Germinal center (tissue), 1 donor: Measurements from ENCODE around the gene C3orf20.

Experiments
- DNase-seq: peaks from one replicate; pipeline ENCODE4 v3.0.0; 2012; ENCODE audit warnings: mixed read lengths, low spot score

C3orf20 gene

DNA sequence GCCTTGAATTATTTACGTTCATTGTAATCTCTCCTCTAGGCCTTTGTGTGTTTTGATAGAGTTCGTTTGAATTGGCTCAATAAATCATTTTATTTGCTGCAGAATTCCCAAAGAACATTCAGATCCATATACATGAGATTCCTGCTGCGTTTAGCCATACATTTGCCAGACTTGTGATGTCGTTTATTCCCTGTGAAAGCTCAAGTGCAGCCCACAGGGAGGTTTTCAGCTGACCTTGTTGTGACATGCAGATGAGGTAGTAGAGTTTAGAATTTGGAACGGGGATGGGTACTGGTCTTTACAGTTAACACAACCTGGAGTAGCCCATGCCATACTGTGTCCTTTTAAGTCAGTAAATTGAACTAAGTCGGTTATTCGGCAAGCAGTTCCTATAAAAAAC, at the start of gene C3orf20:
Gene C3orf20, plus strand, starts transcription at position 301 of the 400 bp plus-strand sequence. CDS start 7,573 bp downstream, outside the sequence.
- no peak for DNase-seq

DNA sequence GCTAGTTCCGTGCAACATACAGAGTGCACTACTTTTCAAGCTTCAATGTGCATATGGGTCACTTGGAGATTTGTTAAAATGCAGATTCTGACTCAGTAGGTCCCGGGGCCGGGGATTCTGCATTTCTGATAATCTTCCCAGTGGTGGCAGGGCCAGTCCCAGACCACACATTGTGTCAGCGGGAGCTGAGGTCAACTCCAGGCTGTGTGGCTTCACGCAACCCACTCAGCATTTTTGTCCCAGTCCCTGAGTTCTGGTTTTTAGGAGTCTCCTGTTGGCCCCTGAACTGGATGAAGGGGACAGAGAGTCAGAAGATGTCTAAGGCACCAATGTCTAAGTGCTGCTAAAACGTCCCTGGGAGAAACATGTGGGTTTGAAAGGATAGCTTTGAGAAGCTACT, 49.5 kb upstream of the C3orf20 start:
- DNase-seq: no peak

DNA sequence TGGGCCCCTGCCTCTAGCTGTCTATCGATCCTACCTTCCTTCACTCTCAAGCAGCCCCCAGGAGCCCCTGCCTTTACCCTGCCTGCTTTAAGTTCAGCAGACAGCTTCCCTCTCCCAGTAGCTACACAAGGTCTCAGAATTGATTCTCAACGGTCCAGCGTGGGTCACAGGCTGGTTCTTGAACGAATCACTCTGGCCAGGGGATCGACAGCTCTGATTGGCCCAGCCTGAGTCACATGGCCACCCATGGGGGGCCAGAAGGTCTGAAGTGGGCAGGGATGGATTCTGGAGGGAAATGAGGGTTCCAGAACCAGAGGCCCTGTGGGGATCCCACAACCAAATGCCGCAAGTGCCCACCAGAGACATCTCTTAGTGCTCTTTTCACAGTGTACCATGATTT, 47.1 kb upstream of the C3orf20 start:
- DNase-seq: no peak

DNA sequence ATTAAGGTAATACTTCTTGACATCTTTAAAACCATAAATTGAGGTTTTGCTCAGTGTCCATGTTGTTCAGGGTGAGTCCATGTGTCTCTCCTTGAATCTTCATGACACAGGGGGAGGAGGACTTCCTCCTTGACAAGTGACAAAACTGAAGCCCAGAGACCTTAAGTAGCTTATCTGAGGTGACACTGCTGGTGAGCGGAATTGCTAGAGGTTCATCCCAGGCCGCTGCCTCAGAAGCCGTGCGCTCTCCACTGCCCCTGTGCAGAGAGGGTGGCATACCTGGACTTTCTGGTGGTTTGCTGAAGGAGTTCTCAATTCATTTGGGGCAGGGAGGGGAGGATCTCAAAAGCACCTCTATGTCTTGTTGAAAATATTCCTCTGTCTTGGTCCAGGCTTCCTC, 46.5 kb upstream of the C3orf20 start:
- DNase-seq: no peak

DNA sequence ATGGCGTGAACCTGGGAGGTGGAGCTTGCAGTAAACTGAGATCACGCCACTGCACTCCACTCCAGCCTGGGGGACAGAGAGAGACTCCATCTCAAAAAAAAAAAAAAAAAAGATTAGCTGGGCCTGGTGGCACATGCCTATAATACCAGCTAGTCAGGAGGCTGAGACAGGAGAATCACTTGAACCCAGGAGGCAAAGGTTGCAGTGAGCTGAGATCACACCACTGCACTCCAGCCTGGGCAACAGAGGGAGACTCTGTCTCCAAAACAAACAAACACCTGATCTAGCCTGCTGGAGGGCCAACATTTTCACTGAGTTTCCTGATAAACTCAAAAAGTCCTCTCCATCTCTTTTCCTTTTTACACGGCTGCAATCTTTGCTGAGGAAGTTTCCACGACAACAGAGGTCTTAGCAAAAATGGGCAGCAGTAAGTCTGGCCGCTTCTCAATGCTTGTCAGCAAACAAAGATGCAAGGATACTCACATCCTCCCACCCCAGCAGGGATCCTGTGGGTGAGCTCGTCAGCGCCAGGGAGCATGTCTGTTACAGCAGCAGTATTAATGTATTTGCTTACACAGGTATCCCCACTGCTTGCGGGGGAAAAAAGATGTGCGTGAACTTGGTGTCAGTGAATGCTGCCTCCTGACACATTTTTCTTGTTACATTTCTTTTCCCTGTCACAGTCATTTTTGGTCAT, 44.4 kb upstream of the C3orf20 start:
- DNase-seq: no peak

DNA sequence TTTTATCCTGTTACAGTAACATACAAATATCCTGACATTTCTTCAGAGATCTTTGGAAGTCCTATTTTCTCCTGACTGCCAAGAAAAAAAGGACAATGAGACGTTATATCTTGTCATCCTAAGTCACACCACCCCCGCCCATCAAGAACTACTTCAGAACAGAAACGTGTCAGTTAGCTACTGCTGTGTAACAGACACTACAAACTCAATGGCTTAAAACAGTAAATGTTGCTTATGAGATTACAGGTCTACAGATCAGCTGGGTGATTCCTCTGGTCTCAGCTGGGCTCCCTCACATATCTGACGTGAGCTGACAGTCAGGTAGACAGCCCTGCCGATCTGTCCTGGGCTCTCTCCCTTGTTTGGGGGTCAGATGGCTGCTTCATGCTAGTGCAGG, 43.8 kb upstream of the C3orf20 start:
- no peak for DNase-seq

DNA sequence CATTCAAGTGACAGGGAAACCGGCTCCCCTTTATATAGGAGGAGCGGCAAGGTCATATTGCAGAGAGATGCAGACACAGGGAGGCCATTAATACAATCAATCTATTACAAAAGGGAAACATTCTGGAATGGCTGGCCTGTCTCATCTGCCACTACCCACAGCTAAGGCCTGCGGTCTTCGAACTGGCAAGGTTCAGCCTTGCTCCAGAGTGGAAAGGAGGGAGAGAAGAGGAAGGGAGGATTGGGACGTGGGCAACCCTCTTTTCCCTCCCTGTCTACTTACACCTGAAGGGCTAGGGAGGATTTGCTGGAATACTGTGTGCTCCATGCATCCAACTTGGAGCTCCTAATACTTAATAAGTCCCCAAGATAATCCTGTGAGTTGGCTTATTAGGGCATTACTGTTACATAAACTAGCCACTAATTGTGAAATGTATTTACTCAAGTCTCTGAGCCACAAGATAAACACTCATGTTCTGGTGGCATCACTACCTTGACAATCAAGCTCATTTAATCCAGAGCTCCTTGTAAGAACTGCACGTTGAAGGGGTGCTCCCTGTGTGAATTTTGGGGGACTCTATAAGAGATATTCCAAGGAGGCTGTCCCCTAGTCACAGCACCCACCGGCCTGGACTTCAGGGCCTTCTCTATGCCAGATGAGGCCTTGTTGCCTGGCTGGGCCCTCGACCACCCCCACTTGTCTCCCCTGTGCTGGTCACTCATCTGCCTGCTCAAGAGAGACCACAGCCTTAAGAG, 43.1 kb upstream of the C3orf20 start:
- no peak for DNase-seq

DNA sequence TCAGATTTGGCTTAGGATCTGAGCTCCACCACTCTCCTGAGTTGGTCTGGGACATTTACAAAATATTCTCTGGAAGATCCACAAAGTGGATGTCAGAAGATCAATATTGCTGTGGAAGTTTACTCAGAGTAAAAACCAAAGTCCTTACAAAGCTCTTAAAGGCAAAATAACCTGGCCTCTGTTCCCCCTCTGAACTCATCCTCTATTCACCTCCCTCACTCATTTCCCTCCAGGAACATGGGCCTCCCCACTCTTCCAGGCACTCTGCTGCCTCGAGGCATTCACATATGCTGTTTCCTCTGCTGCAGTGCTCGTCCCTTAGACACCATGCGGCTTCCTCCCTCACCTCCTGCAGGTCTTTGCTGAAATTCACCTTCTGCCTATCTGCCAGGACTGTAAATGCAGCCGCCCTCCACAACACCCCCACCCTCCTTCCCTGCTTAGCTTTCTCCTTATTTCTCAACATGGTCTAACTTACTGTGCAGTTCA, 42.5 kb upstream of the C3orf20 start:
- no peak for DNase-seq

DNA sequence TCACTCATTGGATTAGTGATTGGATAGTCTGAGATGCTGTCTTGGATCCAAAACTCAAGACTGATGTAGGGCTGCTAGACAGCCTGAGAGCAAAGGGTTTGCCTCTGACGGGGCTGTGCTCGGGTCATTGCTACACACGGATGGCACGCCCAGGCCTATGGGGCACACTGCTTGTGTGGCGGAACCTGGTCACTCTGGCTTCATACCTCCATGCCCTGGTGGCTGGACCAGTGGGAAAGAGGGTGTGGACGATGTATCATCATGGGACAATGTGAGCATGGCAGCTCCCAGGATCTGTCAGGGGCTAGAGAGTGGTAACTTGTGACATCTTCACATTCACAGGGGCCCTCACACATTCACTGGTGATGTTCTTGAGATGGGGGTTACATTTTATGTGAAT, 41.5 kb upstream of the C3orf20 start:
- DNase-seq: no peak

DNA sequence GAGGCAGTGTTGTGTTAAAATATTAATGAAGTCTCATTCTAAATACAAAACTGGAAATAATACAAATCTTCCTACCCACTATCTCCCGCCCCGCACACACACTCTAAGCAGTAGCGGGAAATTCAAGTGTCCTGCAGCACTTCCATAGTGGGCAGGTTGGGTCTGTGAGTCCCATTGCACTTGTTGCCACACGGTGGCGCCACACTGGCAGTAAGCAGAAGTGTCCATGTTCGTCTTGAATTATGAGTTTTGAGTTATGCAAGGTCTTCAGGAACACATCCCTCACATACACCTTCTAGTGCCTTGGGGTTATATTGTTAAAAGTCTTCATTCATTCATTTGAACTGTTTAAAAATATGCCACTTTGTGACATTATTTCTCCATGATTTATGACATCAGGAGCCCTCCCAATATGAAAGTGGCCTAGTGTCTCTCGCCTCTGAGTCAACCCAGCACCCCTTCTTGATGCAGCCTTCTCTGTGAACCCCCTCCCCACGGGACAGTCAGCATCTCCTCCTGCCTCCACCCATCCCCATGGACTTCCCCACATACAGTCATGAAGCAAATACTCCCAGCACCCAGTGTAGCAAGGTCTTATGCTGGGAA, 41.0 kb upstream of the C3orf20 start:
- peak; percentile 67 for DNase-seq

DNA sequence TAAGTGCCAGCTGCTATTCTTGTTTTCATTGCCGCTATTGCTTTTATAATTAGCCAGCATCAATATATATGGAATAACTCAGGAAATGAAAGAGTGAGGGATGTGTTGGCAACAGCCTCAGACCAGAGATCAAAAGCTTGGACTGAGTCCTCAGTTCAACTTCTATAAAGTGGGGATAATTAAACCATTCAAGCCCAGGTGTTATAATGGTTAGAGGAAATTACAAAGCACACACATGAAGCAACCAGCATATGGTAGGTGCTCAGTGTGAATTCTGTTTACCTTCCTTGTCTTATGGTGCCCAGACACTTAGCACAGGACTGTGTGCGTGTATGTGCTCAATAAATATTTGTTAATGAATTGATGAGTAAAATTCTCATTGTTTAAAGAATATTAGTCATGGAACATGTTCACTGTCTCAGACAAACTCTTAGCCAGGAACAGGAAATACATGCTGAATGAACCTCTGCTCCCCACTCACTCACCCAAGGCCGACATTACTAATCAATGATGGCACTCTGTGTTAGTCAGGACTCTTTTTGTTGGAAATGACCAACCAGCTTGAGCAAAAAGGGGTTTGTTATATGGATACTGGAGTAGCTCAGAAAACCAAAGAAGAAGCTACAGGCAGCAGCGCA, 40.1 kb upstream of the C3orf20 start:
- no peak for DNase-seq

DNA sequence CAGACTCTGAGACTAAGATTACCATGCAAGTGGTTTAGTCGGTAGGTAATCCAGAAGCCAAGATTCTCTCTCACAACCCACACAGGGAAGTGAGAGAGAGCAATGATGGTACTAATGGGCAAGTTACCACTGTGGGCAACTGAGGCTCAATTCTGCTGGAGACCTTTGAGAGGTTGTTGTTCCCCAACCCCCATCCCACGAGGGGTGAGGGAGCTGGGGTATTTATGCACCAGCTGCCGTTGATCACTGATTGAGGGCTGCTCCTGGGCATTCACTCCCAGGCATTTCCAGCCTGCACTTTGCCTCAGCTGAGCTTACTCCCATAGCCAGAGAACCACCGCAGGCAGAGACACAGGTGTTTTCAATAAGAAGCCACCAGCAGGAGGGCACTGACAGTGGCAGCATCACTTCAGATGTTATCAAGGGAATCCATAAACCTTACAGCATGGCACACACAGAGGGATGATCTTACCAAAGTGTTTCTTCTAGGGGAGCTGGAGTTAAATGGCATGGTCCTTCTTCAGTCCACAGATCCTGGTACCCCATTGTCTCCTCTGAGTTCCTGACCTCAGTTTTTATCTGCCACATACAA, 38.3 kb upstream of the C3orf20 start:
- DNase-seq: no peak

DNA sequence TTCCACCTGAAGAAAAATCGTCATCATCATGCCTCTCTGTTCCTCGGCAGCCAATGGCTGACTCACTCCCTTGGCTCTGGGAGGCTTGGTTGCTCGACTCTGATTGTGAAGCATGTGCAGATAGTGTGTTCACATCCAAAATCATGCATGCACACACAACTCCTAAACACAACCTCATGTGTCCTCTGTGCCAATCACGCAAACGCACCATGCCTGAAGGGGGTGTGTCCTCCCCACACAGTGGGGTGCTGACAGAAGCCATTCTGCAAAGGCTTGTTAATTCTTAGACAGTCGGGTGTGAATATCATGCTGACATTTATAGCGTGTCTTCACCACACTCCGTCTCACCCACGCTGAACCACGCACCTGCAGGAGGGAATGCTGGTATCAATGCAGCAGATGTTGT, 34.8 kb upstream of the C3orf20 start:
- no peak for DNase-seq

DNA sequence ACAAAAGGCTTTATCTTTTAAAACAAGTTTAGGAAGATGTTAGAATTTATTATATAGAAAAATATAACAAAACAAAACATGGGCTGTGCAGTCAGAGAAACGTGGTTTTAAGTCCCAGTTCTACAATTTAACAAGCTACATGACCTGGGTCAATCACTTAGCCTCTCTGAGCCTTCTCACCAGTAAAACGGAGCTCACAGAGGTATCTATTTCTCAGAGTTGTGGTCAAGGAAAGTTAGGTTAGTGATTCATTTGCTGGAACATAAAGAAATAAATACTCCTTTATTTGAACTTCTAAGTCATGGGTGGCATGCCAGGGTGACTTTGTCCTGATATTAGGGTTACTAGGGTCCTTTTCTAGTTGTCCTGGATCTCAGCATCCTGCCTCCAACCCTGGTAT, 34.2 kb upstream of the C3orf20 start:
- DNase-seq: no peak

DNA sequence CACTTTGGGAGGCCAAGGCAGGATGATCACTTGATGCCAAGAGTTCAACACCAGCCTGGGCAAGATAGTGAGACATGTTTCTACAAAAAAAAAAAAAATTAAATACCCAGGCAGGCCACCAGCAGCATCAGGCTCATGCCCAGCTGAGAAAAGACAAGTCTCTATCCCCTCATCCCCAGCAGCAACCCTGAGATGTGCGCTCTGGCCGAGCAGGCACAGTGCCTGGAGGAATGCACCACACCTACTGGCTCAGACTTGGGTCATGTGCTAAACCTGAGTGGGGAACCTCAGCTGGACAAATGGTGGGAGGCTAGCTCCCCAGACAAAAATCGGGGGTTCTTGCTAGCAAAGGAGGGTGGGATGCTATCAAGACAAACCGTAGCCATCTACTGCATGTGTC, 33.6 kb upstream of the C3orf20 start:
- no peak for DNase-seq

DNA sequence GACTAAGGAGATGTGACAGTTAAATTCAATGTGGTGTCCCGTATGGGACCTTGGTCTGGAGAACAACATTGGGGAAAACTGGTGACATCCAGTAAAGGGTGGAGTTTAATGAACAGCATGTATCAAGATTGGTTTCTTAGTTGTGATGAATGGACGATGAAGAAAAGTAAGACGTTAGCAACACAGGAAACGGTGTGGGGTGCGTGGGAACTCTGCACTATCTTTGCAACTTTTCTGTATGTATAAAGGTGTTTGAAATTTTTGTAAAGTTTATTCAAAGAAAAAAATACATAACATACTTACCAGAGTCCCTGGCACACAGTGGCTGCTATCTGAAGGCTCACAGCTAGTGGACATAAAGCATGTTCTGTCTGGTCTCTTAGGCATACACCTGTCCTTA, 29.5 kb upstream of the C3orf20 start:
- DNase-seq: no peak

DNA sequence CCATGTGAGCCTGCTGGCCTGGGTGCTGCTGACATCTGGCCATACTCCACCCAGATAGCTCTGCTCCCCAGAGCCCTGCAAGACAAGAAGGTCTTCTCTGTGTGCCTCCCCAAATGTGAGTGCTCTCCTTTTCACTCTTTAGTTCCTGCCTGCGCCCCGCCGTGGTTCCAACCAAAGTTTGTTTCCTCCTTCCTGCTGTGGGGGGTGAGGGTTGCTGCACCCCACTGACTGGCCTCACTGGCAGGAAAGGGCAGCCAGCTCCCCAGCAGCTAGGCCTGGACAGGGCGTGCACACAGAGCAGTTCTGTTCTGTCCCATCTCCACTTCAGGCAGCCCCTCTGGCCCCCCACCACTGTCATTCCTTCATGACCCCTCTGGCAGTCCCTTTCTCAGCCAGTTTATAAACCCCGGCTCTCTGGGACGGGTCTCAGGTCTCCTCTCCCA, 28.8 kb upstream of the C3orf20 start:
- DNase-seq: no peak

DNA sequence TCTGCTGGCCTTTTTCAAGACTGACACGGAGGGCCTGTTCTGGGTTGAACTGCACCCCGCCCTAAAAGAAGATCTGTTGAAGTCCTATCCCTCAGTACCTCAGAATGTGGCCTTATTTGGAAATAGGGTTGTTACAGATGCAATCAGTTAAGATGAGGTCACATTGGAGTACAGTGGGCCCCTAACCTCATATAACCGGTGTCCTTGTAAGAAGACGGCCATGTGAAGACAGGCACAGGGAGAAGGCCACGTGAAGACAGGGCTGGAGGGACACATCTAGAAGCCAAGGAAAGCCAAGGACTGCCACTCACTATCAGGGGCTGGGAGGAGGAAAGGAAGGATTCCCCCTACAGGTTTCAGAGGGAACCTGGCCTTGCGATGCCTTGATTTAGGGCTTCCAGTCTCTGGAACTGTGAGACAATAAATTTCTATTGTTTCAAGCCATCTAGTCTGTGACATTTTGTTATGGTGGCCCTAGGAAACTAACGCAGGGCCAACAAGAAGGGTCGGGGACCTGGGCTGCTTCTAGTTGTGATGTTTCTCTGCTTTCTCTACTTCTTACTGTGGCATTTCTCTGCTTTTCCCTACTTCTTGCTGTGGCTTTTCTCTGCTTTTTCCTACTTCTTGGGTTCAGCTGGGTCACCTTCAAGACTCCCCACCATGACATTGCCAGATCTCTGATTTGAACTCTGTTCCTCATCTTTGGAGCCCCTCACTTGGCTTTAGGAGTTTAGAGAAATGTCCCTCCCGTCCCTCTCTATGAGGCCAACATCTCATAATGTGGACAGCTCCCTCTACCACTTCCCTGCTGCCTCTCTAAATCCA, 28.1 kb upstream of the C3orf20 start:
- DNase-seq: no peak

DNA sequence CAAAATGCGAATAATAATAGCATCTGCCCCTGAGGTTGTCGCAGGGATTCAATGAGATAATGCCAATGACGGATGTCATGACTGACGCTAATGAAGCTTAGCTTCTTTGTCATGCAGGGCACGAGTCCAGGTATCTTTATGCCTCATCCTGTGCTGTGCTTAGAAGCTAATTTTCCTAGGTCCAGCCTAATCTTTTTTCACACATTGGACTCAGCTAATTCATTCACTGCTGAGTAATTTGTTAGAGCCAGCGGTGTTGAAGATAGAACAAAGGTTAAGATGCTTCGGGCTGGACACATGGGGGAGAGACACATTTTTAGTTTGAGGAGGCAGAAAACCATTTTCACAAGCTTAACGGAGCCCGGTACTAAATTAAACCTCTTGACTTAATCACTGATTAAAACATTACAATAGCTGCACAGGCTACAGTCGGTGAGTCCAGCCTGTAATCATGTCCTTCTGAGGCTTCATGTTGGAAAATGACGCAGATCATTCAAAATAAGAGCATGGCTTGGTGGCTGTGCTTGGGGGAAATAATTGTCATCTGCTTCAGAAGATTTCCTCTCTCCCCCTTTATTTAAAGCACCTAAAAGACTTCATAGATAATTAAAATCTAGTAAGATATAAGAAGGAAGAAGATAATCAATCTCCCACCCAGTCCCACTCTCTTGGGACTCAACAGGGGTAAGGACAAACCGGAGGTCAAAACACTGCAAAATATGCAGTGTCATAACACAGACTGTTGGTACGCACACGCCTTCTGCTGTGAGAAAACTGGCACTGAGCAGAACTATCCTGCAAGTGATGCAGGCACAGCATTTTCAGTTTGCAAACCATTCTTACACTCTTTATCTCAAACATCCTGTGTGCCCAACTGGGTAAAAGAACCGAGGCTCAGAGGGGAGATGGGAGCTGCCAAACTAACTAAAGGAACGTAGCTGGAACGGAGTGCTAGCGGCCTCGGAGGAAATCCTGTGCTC, 26.7 kb upstream of the C3orf20 start:
- DNase-seq: no peak

DNA sequence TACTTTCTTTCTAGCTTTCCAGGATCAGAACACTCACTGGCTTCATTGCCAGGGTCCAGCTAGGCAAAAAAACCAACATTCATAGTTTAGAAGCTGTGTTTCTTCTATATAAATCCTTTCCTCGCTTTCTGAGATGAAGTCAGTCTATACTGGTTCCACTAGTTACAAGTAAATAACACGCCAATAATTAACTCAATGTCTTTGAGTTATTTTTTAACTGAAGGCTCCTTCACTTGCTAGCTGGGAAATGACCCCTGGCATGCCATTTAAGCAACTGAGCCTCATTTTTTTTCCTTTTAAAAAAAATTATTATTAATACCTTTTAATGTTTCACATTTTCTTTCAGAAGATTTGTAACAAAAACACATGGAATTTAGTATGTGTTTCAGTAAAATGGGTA, 25.5 kb upstream of the C3orf20 start:
- DNase-seq: no peak
